ENCODE results near the gene TECTA. TPM values are rescaled to one million over a fixed set of nuclear protein-coding genes. Genes with fewer than 3 reads are reported as not detected.

The TECTA gene
- total and polyA plus RNA-seq, 2 of the 8 experiments (the other 6 are each of a cell fraction or from before 2014, with no cell fraction given): 0.59 to 1.0 TPM

GRCh38 chr11:121144723-121145122 is 43.7 kb downstream of the TECTA start:
- TF ChIP-seq CBX5 (IDR thresholded peaks at IDR 0.05; ENCODE audit: low read depth, low read length) (no peak), TBP (IDR thresholded peaks at IDR 0.05; ENCODE audit: low read depth, low read length) (no peak), EP300 (IDR thresholded peaks at IDR 0.05; ENCODE audit: borderline replicate concordance in 1 of 2, low read depth in 2 of 2, low read length in 2 of 2) (no peak), GTF2F1 (IDR thresholded peaks at IDR 0.05; ENCODE audit: borderline replicate concordance, low read depth, low read length) (no peak), GABPA (IDR thresholded peaks at IDR 0.05; ENCODE audit: borderline replicate concordance, insufficient read depth, low read length) (no peak), NANOG (IDR thresholded peaks at IDR 0.05; ENCODE audit: insufficient read depth, low read depth, low read length, poor library complexity, severe bottlenecking) (no peak), SUZ12 (IDR thresholded peaks at IDR 0.05; ENCODE audit: low read length) (no peak)
- Histone ChIP-seq H2BK120ac (replicated peaks; ENCODE audit: low read depth, low read length) (no peak overlapping the region), H2BK12ac (ENCODE audit: low read depth, low read length) (no peak overlapping the region), H3K14ac (ENCODE audit: insufficient read length) (no peak overlapping the region), H2AK5ac (ENCODE audit: low read depth, low read length) (no peak overlapping the region), H3K4me2 (ENCODE audit: insufficient read depth in 1 of 2, low read depth in 2 of 2, low read length in 2 of 2) (no peak overlapping the region), H4K20me1 (replicated peaks in 1 of 2; ENCODE audit: control insufficient read depth in 1 of 2, insufficient read depth in 2 of 2, low read length in 2 of 2) (no peaks in the 10 kb centered on the region), H3K27me3 (replicated peaks in 1 of 4; ENCODE audit: control insufficient read depth in 3 of 4, extremely low read depth in 1 of 4, insufficient read depth in 3 of 4, low read length in 3 of 4) (no peaks in the 10 kb centered on the region), H3K18ac (ENCODE audit: extremely low read depth, low read length) (no peak overlapping the region), H3K23me2 (ENCODE audit: low read depth, low read length) (no peaks in the 10 kb centered on the region), H2BK15ac (ENCODE audit: low read length) (no peak overlapping the region), H3K79me1 (ENCODE audit: low read depth, low read length) (no peaks in the 10 kb centered on the region), H3K36me3 (ENCODE audit: control insufficient read depth in 2 of 4, insufficient read depth in 4 of 4, low read length in 3 of 4) (no peaks in the 10 kb centered on the region), H3K4me1 (replicated peaks in 1 of 4; ENCODE audit: control insufficient read depth in 3 of 4, insufficient read depth in 4 of 4, low read length in 3 of 4) (no peaks in the 10 kb centered on the region), H3K4ac (replicated peaks; ENCODE audit: insufficient read length, low read depth, low read length) (no peak overlapping the region), H4K8ac (ENCODE audit: extremely low read depth, insufficient read depth, low read length) (no peak overlapping the region), H2BK20ac (ENCODE audit: low read length) (no peak overlapping the region), H4K5ac (ENCODE audit: insufficient read length, low read depth, low read length) (no peak overlapping the region), H3K27ac (ENCODE audit: low read depth, low read length) (no peak overlapping the region), H3K9me3 (ENCODE audit: insufficient read depth in 2 of 2, low read depth in 1 of 2, low read length in 1 of 2) (no peaks in the 10 kb centered on the region), H2AFZ (ENCODE audit: low read length) (no peak overlapping the region), H3K9ac (replicated peaks in 1 of 4; ENCODE audit: extremely low read depth in 1 of 4, low read depth in 3 of 4, low read length in 3 of 4) (no peak overlapping the region), H2BK5ac (ENCODE audit: low read depth, low read length) (no peak overlapping the region), H3K79me2 (ENCODE audit: control insufficient read depth in 1 of 2, insufficient read depth in 2 of 2, low read length in 2 of 2) (no peaks in the 10 kb centered on the region), H3K56ac (replicated peaks; ENCODE audit: insufficient read length, low read depth, low read length) (no peak overlapping the region), H3K4me3 (ENCODE audit: extremely low read depth in 1 of 4, insufficient read depth in 2 of 4, low read depth in 3 of 4, low read length in 4 of 4) (no peak overlapping the region), H4K91ac (replicated peaks; ENCODE audit: insufficient read length, low read length) (no peak overlapping the region), H3K23ac (ENCODE audit: insufficient read length) (no peak overlapping the region)
- DNase-seq (ENCODE audit: low read depth in 1 of 2, low spot score in 2 of 2): no peak
- CTCF ChIA-PET (ENCODE audit: partially characterized antibody): interaction anchor here (1.4 to 3.5 kb wide), 3 partner anchors 9 to 214 kb away, joined by 3 to 14 read pairs (median 4); no protein-coding TSS in a partner anchor
- FAIRE-seq: no peak
- 91% methylated on average over 5 of the region's 5 CpGs; no CpG with 5 or more reads in 1 of the 2 experiments for WGBS, 2 experiments (ENCODE audit: extremely low coverage in 1 of 2, insufficient coverage in 1 of 2, insufficient read length in 1 of 2, insufficient replicate concordance in 2 of 2, low coverage in 1 of 2, low lambda C conversion rate in 2 of 2, missing lambda C conversion rate in 1 of 2)
- POLR2A ChIA-PET (ENCODE audit: partially characterized antibody): no interaction called here

Data from H1 (cell line).